ENCODE data around the gene CSF1R.

CSF1R gene

GRCh38 chr5:150085950-150086715 is at the start of gene CSF1R:
Gene CSF1R, minus strand, starts transcription at chr5:150086554. Its CDS starts 127 bp downstream, at chr5:150086427.
- peak; percentile 33 for DNase-seq

- no peak for DNase-seq
Measured at GRCh38 chr5:150135557-150136304, 49.4 kb upstream of the CSF1R start.

GRCh38 chr5:150134198-150134588 is 47.8 kb upstream of the CSF1R start:
- DNase-seq: no peak

- no peak for DNase-seq
Measured at GRCh38 chr5:150133581-150134197, 47.3 kb upstream of the CSF1R start.

DNA sequence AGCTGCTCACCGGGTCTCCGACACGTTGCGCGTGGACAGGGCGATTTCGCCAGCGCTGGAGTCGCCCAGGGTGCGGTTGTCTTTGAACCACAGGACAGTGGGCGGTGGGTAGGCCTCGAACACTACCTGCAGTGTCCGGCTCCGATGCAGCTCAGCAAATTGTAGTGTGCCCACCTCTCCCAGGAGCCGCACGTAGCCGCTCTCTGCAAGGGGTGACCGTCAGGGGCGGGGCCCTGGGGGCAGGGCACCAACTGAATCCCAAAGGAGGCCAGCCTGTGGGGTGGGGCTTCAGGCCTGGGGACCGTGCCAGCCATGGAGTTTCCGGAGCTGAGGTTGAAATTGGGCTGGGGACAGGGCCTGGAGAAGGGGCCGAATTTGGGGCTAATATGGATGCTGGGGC is 46.4 kb upstream of the CSF1R start:
- DNase-seq: no peak

DNA sequence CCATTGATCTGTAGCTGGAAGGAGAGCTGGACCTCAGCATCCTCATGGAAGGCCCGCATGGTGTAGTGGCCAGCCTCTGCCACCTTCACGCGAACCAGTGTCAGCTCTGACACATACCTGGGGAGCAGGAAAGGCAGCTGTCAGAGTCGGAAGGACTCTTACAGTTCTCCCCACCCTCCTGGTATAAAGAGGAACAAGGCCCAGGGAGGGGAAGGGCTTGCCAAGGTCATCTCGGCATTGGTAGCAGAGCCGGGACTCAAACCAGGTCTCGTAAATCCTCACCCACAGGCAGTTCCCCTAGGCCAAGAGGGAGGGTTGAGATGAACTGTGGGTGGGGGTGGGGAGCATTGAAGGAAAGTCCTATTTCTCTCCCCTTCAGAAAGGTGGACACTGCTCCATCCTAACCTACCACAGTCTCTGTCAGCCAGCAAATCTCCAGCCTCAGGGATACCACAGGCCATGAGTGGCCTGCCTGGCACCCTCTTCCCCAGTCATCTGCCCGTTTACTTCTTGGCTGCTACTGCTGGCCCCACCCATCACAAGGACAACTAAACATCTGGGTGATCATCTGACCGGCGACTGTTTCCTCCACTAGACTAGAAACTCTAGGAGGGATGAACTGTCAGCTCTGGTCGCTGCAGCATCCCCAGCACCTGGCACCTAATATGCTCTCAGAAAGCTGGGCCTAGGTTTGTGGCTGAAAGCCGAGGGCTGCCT is 45.8 kb upstream of the CSF1R start:
- DNase-seq: no peak

DNA sequence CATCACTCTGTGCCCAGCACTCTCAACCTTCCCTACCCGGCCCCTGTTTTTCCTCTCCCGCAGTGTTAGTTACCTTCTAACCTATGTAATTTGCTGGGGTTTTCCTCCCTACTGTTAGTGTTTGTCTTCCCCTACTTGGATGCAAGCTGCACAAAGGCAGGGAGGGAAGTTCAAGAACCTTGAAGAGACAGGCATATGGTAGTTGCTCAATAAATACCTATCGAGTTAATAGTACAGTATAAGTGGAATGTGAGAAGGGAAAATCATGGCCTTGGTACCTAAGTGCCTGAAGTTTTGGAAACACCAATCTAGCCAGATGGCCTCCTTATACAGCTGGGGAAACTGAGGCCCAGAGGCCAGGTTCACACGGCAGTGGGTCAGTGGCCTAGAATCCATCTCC is 45.1 kb upstream of the CSF1R start:
- no peak for DNase-seq

GRCh38 chr5:150130493-150130922 is 44.2 kb upstream of the CSF1R start:
- DNase-seq: no peak

DNA sequence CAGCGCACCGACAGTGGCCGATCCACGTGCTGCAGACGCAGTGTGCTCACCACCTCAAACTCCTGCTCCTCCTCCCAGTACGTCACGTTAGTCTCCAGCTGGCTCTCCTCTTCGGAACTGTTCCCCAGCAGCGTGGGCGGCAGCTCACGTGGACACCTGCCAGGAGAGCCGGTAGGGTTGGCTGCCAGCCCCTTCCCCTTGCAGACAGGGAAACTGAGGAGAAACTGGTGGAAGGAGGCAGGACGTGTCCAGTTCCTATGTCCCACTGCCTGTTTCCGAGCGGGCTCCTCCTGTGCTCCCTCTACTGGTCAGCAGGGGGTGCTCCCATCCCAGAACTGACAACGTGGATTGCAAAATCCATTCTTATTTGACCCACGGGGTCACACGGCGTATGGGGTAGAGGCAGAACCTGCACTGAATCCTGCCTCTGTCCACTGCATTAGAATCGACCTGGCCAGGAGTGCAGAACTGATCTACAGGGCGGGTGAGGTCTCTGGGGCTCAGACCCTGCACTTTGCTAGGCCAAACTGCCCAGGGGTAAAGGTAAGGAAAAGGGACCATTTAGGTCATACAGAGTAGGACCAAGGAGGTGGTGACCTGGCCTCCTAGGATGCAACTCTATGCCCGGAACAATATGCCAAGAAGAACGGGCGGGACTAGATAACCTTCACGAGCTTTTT is 43.6 kb upstream of the CSF1R start:
- peak; percentile 84 for DNase-seq

- no peak for DNase-seq
Measured at GRCh38 chr5:150129454-150129812, 43.1 kb upstream of the CSF1R start.

- DNase-seq: no peak
Measured at GRCh38 chr5:150126921-150127265, 40.5 kb upstream of the CSF1R start.

DNA sequence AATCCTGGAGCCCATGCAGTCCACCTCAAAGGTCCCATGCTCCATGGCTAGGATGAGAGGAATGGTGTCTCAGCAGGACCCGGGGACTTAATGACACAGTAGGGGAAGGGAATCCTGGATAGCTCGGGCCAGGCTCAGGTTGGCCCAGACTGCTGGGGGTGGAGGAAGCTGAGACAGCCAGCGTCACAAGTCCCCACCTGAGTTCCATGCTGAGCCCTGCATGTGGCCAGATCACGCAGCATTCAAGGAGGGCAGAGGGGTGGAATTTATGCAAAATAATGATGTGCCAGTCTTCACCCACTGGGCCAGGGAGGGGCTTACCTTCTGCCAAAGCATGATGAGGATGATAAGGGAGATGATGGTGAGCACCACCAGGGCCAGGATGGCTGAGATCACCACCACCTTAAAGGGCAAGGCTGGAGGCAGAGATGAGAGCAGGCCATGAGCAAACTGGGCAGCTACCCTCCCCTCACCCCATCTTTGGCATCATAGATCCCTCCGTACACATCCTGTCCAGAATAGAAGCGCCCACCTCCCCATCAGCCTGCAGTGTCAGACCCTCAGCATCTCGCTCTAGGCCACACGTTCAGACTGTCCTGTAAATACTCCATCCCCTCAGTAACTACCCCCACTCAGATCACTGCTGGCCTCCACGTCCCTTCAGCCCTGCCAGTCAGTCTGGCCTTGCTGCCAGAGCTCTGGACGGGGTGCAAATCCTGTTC is 40.0 kb upstream of the CSF1R start:
- no peak for DNase-seq

DNA sequence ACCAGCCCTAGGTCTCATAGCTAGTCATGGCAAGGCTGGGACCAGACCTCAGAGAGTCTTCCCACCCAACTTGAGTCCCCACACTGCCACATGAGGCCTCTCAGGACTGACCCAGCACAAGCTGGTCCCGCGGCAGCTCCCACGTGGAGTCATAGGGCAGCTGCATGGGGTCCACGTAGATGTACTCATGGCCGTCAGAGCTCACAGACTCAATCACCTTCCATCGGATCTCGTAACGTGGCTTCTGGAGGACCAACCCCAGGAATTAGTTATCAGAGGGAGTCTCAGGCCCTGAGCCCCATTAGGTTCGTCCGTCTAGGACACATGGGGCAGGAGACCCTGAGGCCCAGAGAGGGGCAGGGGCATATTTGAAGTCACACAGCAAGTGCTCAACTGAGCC is 39.0 kb upstream of the CSF1R start:
- DNase-seq: no peak

DNA sequence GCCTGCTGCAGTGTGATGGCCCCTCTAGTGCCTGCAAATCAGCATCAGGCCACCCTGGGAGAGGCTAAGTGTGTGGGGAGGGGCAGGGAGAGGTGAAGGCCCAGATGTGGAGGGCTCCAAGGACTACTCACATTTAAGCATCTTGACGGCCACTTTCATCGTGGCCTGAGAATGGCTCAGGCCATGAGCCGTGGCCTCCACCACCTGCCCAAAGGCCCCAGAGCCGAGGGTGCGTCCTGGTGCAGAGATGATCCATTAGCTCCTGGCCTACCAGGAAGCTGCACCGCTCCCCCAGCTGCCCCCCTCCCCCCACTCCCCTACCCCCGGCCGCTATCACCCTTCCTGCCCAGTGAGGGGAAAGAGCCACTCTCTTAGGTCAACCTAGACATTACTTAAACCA is 38.2 kb upstream of the CSF1R start:
- no peak for DNase-seq

GRCh38 chr5:150124111-150124557 is 37.8 kb upstream of the CSF1R start:
- no peak for DNase-seq

DNA sequence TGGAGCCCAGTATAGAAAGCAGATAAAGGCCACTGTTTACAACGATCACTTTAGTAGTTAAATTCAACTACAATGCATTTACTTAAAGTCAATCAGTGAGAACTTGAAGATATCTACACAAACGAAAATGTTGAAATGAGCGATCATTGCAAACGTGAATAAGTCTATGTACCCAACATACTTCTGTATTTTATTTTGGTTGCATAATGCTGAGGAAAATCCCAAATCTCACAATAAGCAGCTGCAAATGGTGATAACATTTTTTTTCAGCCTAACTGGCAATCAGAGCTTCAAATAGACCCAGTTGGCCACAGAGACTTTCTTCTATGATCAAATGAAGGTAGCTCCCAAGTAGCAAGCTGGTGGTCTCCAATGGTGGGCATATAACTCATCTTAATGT is 37.2 kb upstream of the CSF1R start:
- DNase-seq: no peak

GRCh38 chr5:150122536-150123481 is 36.5 kb upstream of the CSF1R start:
- no peak for DNase-seq

GRCh38 chr5:150122158-150122510 is 35.8 kb upstream of the CSF1R start:
- DNase-seq: peak; percentile 81

DNA sequence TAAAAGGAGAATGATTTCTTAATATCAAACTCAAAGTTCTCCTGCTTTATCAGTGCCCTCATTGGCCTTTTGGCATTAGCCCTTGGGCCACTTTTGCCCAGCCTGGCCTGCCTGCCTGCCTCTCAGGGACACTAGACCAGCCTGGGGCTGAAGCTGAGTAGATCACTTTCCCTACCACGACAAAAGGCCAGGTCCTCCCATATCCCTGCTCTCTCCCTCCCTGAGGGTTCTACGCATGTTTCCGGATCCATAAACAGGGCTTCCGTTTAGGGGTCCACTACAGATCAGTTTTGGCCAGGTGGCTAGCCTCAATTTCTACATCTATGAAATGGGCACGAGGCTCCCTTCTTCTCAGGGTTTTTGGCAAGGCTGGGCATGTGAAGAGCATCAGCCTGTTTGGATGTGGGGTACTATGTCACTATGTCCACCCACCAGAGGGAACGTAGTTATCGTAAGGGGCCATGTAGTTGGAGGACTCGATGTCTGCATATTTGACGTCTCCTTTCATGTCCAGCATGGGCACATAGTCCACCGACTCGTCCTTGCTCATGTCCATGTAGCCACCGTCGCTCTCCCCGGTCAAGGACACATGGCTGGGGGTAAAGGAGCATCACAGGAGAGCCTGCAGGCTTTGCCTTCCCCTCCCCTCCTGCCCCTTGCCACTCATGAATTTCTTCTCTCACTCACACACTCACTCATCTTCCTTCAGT is 35.2 kb upstream of the CSF1R start:
- DNase-seq: no peak

All from hematopoietic multipotent progenitor cell treated with erythropoietin and hydrocortisone succinate and interleukin-3 and kit ligand, for 6 days (in vitro differentiated cells).